NT2/D1 (cell line): ENCODE data around the gene PARK7.
A peak's percentile ranks its signal among the peaks of the same experiment; 100 is the strongest.

Experiments
- DNase-seq: peaks from one replicate; pipeline ENCODE4 v3.0.0-alpha.2; 2011; ENCODE audit warnings: low read depth, low spot score
- H3K27me3 ChIP-seq: 2 replicates; pipeline ENCODE4 v1.6.0; 2011; ENCODE audit warnings: mild to moderate bottlenecking; ENCODE audit not compliant: insufficient read length, insufficient read depth
- H3K36me3 ChIP-seq: 2 replicates; pipeline ENCODE4 v1.6.1; 2011; ENCODE audit warnings: mild to moderate bottlenecking, low read length, mixed read lengths; ENCODE audit not compliant: insufficient read depth, insufficient read length
- H3K4me1 ChIP-seq: 2 replicates; pipeline ENCODE4 v1.5.1; 2011; ENCODE audit not compliant: insufficient read depth, insufficient read length
- H3K4me3 ChIP-seq: 2 replicates; pipeline ENCODE4 v1.5.1; 2011; ENCODE audit warnings: low read depth; ENCODE audit not compliant: insufficient read length
- H3K9ac ChIP-seq: 2 replicates; pipeline ENCODE4 v1.6.0; 2011; ENCODE audit warnings: low read depth; ENCODE audit not compliant: insufficient read length
- H3K9me3 ChIP-seq: 2 replicates; pipeline ENCODE4 v1.5.1; 2011; ENCODE audit warnings: mild to moderate bottlenecking, low read length; ENCODE audit not compliant: insufficient read depth
- SUZ12 ChIP-seq: IDR thresholded peaks from 2 replicates; pipeline ENCODE4 v1.6.1; 2011; ENCODE audit not compliant: insufficient read length, insufficient read depth; ENCODE audit errors: extremely low read depth
- YY1 ChIP-seq: IDR thresholded peaks from 2 replicates; pipeline ENCODE4 v1.6.1; 2011; ENCODE audit not compliant: insufficient read length, insufficient read depth
- ZNF274 ChIP-seq: IDR thresholded peaks from 2 replicates; pipeline ENCODE4 v1.6.1; 2011; ENCODE audit warnings: mild to moderate bottlenecking, low read depth, low read length

The PARK7 gene

DNA sequence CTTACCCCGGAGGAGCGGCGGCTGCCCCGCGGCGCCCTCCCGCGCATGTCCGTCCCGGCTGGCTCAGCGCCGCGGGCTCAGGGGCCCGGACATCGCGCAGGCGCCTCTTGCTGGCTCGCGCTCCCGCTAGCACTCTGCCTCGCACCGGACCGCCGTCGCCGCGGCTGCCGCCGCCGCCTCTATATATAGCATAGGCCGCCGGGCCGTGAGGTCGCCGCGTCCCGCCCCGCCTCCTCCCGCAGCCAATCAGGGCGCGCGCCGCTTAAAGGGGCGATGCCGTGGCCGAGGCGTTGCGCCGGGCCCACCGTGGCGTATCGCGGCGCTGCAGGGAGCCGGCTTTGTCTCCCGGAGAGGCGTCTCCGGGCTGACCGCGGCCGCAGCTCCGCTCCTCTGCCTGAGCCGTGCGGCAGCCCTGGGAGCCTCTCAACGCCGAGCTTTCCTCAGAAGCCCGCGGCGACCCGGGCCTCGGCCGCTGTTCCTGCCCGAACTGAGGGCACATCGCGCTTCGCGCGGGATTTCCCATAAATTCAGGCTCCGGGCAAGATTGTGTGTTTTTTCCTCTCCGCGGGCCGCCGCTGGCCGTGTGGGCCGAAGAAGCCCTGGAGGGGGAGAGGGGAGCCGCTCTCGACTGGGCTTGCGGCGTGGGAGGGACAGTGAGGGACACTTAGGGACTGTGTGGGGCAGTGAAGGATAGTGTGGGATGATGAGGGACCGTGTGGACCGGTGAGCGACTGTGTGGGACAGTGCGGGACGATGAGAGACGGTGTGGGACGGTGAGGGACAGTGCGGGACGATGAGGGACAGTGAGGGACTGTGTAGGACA lies 64.9 kb downstream of the PARK7 start, which contains the start of gene ERRFI1:
ERRFI1 (minus strand) TSS at position 157 of the 823 bp plus-strand sequence. CDS start 10,690 bp downstream, outside the sequence.
- Histone ChIP-seq H3K4me1 (peaks cover 4% of the 10 kb centered on the region), H3K36me3 (no peaks in the 10 kb centered on the region), H3K9ac (peak within 1 kb of the TSS; percentile 94), H3K9me3 (no peaks in the 10 kb centered on the region), H3K4me3 (peak within 1 kb of the TSS; percentile 86), H3K27me3 (peaks cover 5% of the 10 kb centered on the region)
- peak; percentile 81 for DNase-seq
- TF ChIP-seq ZNF274 = no peak
- TF ChIP-seq SUZ12 = no peak
- TF ChIP-seq YY1 = no peak

DNA sequence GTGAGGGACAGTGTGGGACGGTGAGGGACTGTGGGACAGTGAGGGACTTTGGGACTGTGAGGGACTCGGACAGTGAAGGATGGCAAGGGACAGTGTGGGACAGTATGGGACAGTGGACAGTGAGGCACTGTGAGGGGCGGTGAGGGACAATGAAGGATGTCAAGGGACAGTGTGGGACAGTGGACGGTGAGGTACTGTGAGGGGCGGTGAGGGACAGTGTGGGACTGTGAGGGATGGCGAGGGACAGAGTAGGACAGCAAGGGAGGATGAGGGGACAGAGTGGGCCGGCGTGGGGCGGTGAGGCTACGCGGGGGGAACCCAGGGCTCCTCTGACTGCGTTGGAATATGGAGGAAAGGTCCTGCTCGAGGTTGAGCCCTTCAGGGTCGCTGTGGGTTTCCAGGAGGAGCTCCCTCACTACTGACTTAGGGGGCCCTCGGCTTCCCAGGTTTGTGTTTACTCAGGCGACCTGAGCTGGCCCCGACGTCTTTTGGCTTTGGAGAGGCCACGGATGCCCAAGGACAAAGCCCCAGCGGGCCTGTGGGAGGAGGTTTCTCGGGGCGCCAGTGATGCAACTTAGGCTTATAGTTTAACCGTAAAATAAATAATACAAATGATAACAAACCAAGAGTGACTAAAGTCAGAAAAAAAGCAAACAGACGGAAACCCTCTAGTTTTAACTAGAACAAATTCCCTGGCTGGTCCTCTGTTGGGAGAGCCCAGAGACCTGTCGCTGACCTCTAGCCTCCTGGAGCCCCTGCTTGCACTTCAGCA lies 65.7 kb downstream of the PARK7 start:
- no peak for TF ChIP-seq SUZ12
- no peaks in the 10 kb centered on the region for H3K36me3 ChIP-seq
- DNase-seq = no peak
- H3K4me1 ChIP-seq = peaks cover 4% of the 10 kb centered on the region
- peak overlapping the region; percentile 94 for H3K9ac ChIP-seq
- H3K27me3 ChIP-seq = peaks cover 5% of the 10 kb centered on the region
- peak overlapping the region; percentile 86 for H3K4me3 ChIP-seq
- no peaks in the 10 kb centered on the region for H3K9me3 ChIP-seq

DNA sequence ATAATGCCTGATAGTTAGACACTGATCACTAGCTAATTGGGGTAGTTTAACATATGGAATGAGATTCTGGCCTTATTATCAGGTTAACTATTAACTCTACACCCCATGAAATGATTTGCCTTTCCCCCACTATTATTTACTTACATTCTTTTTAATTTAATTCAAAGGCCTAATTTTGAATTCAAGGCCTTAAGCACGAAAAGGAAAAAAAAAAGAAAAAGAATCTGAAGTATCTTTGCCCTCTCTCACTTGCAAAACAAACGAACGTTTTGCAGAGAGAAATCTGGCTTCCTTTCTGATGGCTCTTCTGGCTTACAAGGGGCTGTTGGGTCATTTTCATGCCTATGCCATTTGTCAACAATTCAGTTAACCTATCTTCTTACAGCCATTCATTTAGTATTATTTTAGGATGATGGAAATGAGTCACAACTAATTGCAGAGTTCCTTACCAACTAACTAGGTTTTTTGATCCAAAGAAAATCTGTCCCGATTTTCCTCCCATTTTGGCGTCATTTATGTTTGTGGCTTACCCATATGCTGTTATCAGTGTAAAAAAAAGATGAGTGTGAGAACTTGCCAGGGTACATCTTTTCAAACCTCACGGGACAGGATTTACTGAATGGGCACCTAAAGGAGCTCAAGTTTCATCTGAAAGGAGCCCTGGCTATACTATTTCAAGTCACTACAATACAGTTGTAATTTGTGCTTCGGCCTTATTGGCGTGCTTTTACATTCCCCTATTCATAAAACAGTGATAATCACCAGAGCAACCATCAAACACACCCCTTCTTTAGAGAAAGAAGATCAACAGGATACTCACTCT lies 66.4 kb downstream of the PARK7 start:
- Histone ChIP-seq H3K27me3 (peaks cover 5% of the 10 kb centered on the region), H3K9ac (no peak overlapping the region), H3K9me3 (no peaks in the 10 kb centered on the region), H3K4me1 (peaks cover 4% of the 10 kb centered on the region), H3K36me3 (no peaks in the 10 kb centered on the region), H3K4me3 (no peak overlapping the region)
- no peak for TF ChIP-seq SUZ12
- TF ChIP-seq ZNF274 = no peak
- TF ChIP-seq YY1 = no peak
- no peak for DNase-seq

DNA sequence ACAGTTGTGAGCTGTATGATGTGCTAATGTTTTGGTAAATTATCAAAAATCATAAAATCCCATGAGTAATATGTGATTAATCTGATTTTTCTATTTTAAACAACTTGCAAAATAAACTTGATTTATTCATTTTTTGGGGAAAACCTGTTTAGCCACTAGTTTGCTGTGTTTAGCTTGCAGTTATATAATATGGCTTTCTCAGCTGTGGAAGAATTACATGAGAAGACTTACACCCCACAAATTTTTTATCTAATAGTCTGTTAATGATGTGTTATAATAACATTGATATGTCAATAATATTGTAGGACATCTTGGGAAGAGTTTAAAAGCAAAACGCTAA lies 67.0 kb downstream of the PARK7 start:
- no peaks in the 10 kb centered on the region for H3K36me3 ChIP-seq
- no peak overlapping the region for H3K4me3 ChIP-seq
- no peak overlapping the region for H3K9ac ChIP-seq
- no peak for DNase-seq
- TF ChIP-seq YY1 = no peak
- no peak for TF ChIP-seq SUZ12
- TF ChIP-seq ZNF274 = no peak
- peaks cover 6% of the 10 kb centered on the region for H3K4me1 ChIP-seq
- H3K27me3 ChIP-seq = peaks cover 5% of the 10 kb centered on the region
- no peaks in the 10 kb centered on the region for H3K9me3 ChIP-seq

DNA sequence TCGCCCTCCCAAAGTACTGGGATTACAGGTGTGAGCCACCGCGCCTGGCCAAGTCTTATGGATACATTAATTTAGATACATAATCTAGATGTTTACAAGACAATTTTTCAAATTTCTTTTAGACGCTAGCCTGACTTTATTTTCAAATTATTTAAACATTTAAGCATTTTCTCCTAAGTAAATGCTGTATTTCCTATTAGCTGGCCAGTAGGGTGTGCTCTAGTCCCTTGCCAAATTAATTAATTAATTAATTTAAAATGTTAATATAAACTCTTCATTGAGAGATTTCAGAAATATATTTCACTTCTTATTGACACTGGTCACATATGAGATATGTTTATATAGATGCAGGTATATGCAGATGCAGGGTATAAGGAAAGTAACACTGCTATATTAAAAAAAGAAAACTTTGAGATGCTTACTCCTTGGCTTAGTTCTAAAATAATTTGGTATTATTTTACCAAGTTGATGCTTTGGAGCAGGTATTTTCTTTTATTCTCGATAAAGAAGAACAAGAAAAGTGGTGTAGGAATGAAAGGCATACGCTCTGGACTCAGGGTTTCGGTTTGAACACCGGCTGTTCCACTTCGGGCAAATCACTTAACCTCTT lies 69.8 kb downstream of the PARK7 start:
- peaks cover 6% of the 10 kb centered on the region for H3K4me1 ChIP-seq
- H3K4me3 ChIP-seq = no peak overlapping the region
- no peaks in the 10 kb centered on the region for H3K36me3 ChIP-seq
- DNase-seq = no peak
- no peaks in the 10 kb centered on the region for H3K9me3 ChIP-seq
- H3K27me3 ChIP-seq = peaks cover 5% of the 10 kb centered on the region
- no peak overlapping the region for H3K9ac ChIP-seq
- TF ChIP-seq ZNF274 = no peak
- TF ChIP-seq YY1 = no peak
- TF ChIP-seq SUZ12 = no peak

DNA sequence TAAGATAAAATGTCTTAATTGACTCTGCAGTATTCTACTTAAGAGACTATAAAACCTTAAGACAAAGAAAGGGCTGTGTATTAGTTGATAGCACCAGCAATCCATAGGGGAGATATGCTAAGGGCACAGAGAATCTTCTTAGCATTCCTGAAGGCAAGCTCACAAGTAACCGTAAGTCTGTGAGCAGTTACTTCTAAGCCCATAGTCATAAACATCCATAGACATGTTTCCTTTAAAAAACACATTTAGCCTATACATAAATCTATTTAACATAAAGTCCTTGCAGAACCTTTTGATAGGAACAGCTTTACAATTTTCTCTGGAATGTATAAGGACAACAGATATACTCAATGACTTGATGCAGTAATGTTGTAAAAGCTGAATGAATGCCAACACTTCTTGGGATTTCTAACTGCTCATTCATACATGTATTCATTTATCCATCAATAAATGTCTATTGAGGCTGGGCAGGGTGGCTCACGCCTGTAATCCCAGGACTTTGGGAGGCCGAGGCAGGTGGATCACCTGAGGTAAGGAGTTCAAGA lies 70.9 kb downstream of the PARK7 start:
- no peak overlapping the region for H3K4me3 ChIP-seq
- no peaks in the 10 kb centered on the region for H3K9me3 ChIP-seq
- no peaks in the 10 kb centered on the region for H3K27me3 ChIP-seq
- no peak overlapping the region for H3K9ac ChIP-seq
- no peaks in the 10 kb centered on the region for H3K36me3 ChIP-seq
- no peak for DNase-seq
- TF ChIP-seq YY1 (no peak), SUZ12 (no peak), ZNF274 (no peak)
- peaks cover 2% of the 10 kb centered on the region for H3K4me1 ChIP-seq
